Activated naive CD8-positive, alpha-beta T cell treated with anti-CD3 and anti-CD28 coated beads, Interleukin-2, amount 50 U/mL, for 24 hours (primary cell): ENCODE data around the gene EXOC3L1.
A peak's percentile ranks its signal among the peaks of the same experiment; 100 is the strongest.

Experiments used
- ATAC-seq: fragments of 150-1000 bp; cut with Tn5 transposase; one replicate; pipeline ENCODE4 v1.10.0; 2021
- DNase-seq: peaks from one replicate; pipeline ENCODE4 v3.0.0; 2021
- H3K27ac Mint-ChIP-seq: one replicate; pipeline ENCODE4 v1.8.0; 2021; ENCODE audit warnings: mild to moderate bottlenecking, mixed read lengths
- H3K27me3 Mint-ChIP-seq: one replicate; pipeline ENCODE4 v1.8.0; 2021; ENCODE audit warnings: mixed read lengths
- H3K36me3 Mint-ChIP-seq: one replicate; pipeline ENCODE4 v1.8.0; 2021; ENCODE audit warnings: low read depth, mixed read lengths
- H3K4me1 Mint-ChIP-seq: one replicate; pipeline ENCODE4 v1.8.0; 2021; ENCODE audit warnings: mixed read lengths
- H3K4me3 Mint-ChIP-seq: one replicate; pipeline ENCODE4 v1.8.0; 2021; ENCODE audit warnings: mild to moderate bottlenecking, moderate library complexity, mixed read lengths
- H3K9me3 Mint-ChIP-seq: one replicate; pipeline ENCODE4 v1.8.0; 2021; ENCODE audit warnings: mixed read lengths

Gene EXOC3L1

GRCh38 chr16:67170949-67171649, 18.8 kb downstream of the EXOC3L1 start:
- H3K27ac Mint-ChIP-seq, result no peak overlapping the region
- peaks cover 79% of the 10 kb centered on the region for H3K27me3 Mint-ChIP-seq
- H3K36me3 Mint-ChIP-seq, result no peaks in the 10 kb centered on the region
- peak overlapping the region; percentile 30 for H3K4me3 Mint-ChIP-seq
- ATAC-seq (no peak), DNase-seq (no peak)
- peaks cover 30% of the 10 kb centered on the region for H3K4me1 Mint-ChIP-seq
- H3K9me3 Mint-ChIP-seq, result no peaks in the 10 kb centered on the region

GRCh38 chr16:67170168-67170948, 19.6 kb downstream of the EXOC3L1 start, which contains the start of gene NOL3:
Gene NOL3, plus strand, starts transcription at chr16:67170538.
- H3K27ac Mint-ChIP-seq, result no peak within 1 kb of the TSS
- no peaks in the 10 kb centered on the region for H3K36me3 Mint-ChIP-seq
- peaks cover 32% of the 10 kb centered on the region for H3K4me1 Mint-ChIP-seq
- H3K27me3 Mint-ChIP-seq, result peaks cover 75% of the 10 kb centered on the region
- DNase-seq, result peak; percentile 77
- ATAC-seq, result peak; percentile 25
- H3K9me3 Mint-ChIP-seq, result no peaks in the 10 kb centered on the region
- peak within 1 kb of the TSS; percentile 74 for H3K4me3 Mint-ChIP-seq

GRCh38 chr16:67169642-67170167, 20.2 kb downstream of the EXOC3L1 start:
- Mint-ChIP-seq H3K27me3 (peaks cover 78% of the 10 kb centered on the region), H3K36me3 (no peaks in the 10 kb centered on the region), H3K9me3 (no peaks in the 10 kb centered on the region), H3K4me3 (peak overlapping the region; percentile 74), H3K4me1 (peaks cover 38% of the 10 kb centered on the region), H3K27ac (no peak overlapping the region)
- peak; percentile 72 for DNase-seq
- ATAC-seq, result peak; percentile 3

- H3K27me3 Mint-ChIP-seq, result peaks cover 81% of the 10 kb centered on the region
- no peak overlapping the region for H3K4me3 Mint-ChIP-seq
- DNase-seq (no peak), ATAC-seq (no peak)
- H3K9me3 Mint-ChIP-seq, result no peaks in the 10 kb centered on the region
- peaks cover 40% of the 10 kb centered on the region for H3K4me1 Mint-ChIP-seq
- H3K27ac Mint-ChIP-seq, result no peak overlapping the region
- no peaks in the 10 kb centered on the region for H3K36me3 Mint-ChIP-seq
These were observed 20.9 kb downstream of the EXOC3L1 start for GRCh38 chr16:67169011-67169451.

- H3K9me3 Mint-ChIP-seq, result no peaks in the 10 kb centered on the region
These were observed 22.3 kb downstream of the EXOC3L1 start for GRCh38 chr16:67167588-67167987.

GRCh38 chr16:67166598-67167168, 23.3 kb downstream of the EXOC3L1 start:
- Mint-ChIP-seq H3K4me3 (no peak overlapping the region), H3K27ac (no peak overlapping the region), H3K9me3 (no peaks in the 10 kb centered on the region), H3K36me3 (peaks cover 4% of the 10 kb centered on the region), H3K4me1 (peaks cover 37% of the 10 kb centered on the region), H3K27me3 (peaks cover 74% of the 10 kb centered on the region)
- ATAC-seq, result no peak
- no peak for DNase-seq

More at GRCh38 chr16:67167588-67167987, 22.3 kb downstream of the EXOC3L1 start:
- DNase-seq, result no peak
- H3K27me3 Mint-ChIP-seq, result peaks cover 74% of the 10 kb centered on the region
- no peak overlapping the region for H3K27ac Mint-ChIP-seq
- peaks cover 30% of the 10 kb centered on the region for H3K4me1 Mint-ChIP-seq
- no peaks in the 10 kb centered on the region for H3K36me3 Mint-ChIP-seq
- ATAC-seq, result no peak
- H3K4me3 Mint-ChIP-seq, result no peak overlapping the region

GRCh38 chr16:67166110-67166547, 23.8 kb downstream of the EXOC3L1 start:
- H3K9me3 Mint-ChIP-seq, result no peaks in the 10 kb centered on the region
- H3K36me3 Mint-ChIP-seq, result peaks cover 4% of the 10 kb centered on the region
- ATAC-seq, result no peak
- H3K4me1 Mint-ChIP-seq, result peaks cover 37% of the 10 kb centered on the region
- H3K4me3 Mint-ChIP-seq, result no peak overlapping the region
- DNase-seq, result no peak
- no peak overlapping the region for H3K27ac Mint-ChIP-seq
- H3K27me3 Mint-ChIP-seq, result peaks cover 72% of the 10 kb centered on the region

GRCh38 chr16:67165121-67166078, 24.5 kb downstream of the EXOC3L1 start:
- Mint-ChIP-seq H3K27ac (no peak overlapping the region), H3K36me3 (peaks cover 4% of the 10 kb centered on the region), H3K4me3 (no peak overlapping the region), H3K4me1 (peaks cover 38% of the 10 kb centered on the region), H3K9me3 (no peaks in the 10 kb centered on the region), H3K27me3 (peaks cover 67% of the 10 kb centered on the region)
- DNase-seq, result no peak
- no peak for ATAC-seq

- no peak within 1 kb of the TSS for H3K27ac Mint-ChIP-seq
- no peak within 1 kb of the TSS for H3K4me3 Mint-ChIP-seq
- peaks cover 4% of the 10 kb centered on the region for H3K36me3 Mint-ChIP-seq
- ATAC-seq (no peak), DNase-seq (no peak)
- H3K4me1 Mint-ChIP-seq, result peaks cover 33% of the 10 kb centered on the region
- peaks cover 62% of the 10 kb centered on the region for H3K27me3 Mint-ChIP-seq
- no peaks in the 10 kb centered on the region for H3K9me3 Mint-ChIP-seq
These were observed 25.3 kb downstream of the EXOC3L1 start, which contains the start of gene HSF4 for GRCh38 chr16:67164599-67165061. Gene HSF4, plus strand, starts transcription at chr16:67164745. Its CDS starts 67 bp downstream, at chr16:67164812.

GRCh38 chr16:67163999-67164558, 25.9 kb downstream of the EXOC3L1 start:
- H3K4me3 Mint-ChIP-seq, result no peak overlapping the region
- DNase-seq, result no peak
- H3K27me3 Mint-ChIP-seq, result peaks cover 58% of the 10 kb centered on the region
- H3K9me3 Mint-ChIP-seq, result no peaks in the 10 kb centered on the region
- peaks cover 4% of the 10 kb centered on the region for H3K36me3 Mint-ChIP-seq
- peaks cover 32% of the 10 kb centered on the region for H3K4me1 Mint-ChIP-seq
- ATAC-seq, result no peak
- H3K27ac Mint-ChIP-seq, result no peak overlapping the region

- Mint-ChIP-seq H3K4me3 (no peak overlapping the region), H3K36me3 (peaks cover 4% of the 10 kb centered on the region), H3K4me1 (peaks cover 39% of the 10 kb centered on the region), H3K9me3 (no peaks in the 10 kb centered on the region), H3K27me3 (peaks cover 52% of the 10 kb centered on the region), H3K27ac (no peak overlapping the region)
- DNase-seq, result no peak
- ATAC-seq, result no peak
These were observed 26.6 kb downstream of the EXOC3L1 start for GRCh38 chr16:67163164-67163998.

- Mint-ChIP-seq H3K27me3 (peaks cover 45% of the 10 kb centered on the region), H3K36me3 (peaks cover 4% of the 10 kb centered on the region), H3K4me1 (peaks cover 47% of the 10 kb centered on the region), H3K27ac (no peak overlapping the region), H3K4me3 (peak overlapping the region; percentile 32), H3K9me3 (no peaks in the 10 kb centered on the region)
- no peak for ATAC-seq
- no peak for DNase-seq
These were observed 27.3 kb downstream of the EXOC3L1 start for GRCh38 chr16:67162506-67163163.
